ENCODE data around the gene AIFM3. TPM values are rescaled to one million over a fixed set of nuclear protein-coding genes. Genes with fewer than 3 reads are reported as not detected.
A peak's percentile ranks its signal among the peaks of the same experiment; 100 is the strongest.

Gene AIFM3
- total and polyA plus RNA-seq, 2 of the 13 experiments (the other 11 are each of a cell fraction or from before 2014, with no cell fraction given), result 9.0 to 15.3 TPM

GRCh38 chr22:20949698-20950183, 17.3 kb upstream of the AIFM3 start (continued):
- TF ChIP-seq SNAPC5 (CRISPR knock-in tag; IDR thresholded peaks at IDR 0.05; ENCODE audit: borderline replicate concordance), result no peak
- TF ChIP-seq RFXAP (CRISPR knock-in tag; IDR thresholded peaks at IDR 0.05; ENCODE audit: borderline replicate concordance), result no peak
- peak; percentile 35; the same call in 1 of the 2 replicates for TF ChIP-seq MXD3 (CRISPR knock-in tag; IDR thresholded peaks at IDR 0.05)
- no peak for TF ChIP-seq STAT5B (CRISPR knock-in tag; IDR thresholded peaks at IDR 0.05)
- TF ChIP-seq ZNF615 (CRISPR knock-in tag; IDR thresholded peaks at IDR 0.05; ENCODE audit: borderline replicate concordance), result no peak
- no peak for TF ChIP-seq NFE2L2 (IDR thresholded peaks at IDR 0.05; ENCODE audit: low read length)
- no peak for TF ChIP-seq SSRP1 (CRISPR knock-in tag; IDR thresholded peaks at IDR 0.05)
- no peak for TF ChIP-seq GTF2F1 (IDR thresholded peaks at IDR 0.05; ENCODE audit: low read length)
- no peak for TF ChIP-seq NR2F2 (IDR thresholded peaks at IDR 0.05; ENCODE audit: borderline replicate concordance, low read depth)
- no peak for TF ChIP-seq PRDM15 (CRISPR knock-in tag; IDR thresholded peaks at IDR 0.05)
- TF ChIP-seq PRPF4 (IDR thresholded peaks at IDR 0.05; ENCODE audit: low read depth, low read length, poor library complexity, severe bottlenecking), result no peak
- peak; percentile 19; the same call in 1 of the 2 replicates for TF ChIP-seq REPIN1 (CRISPR knock-in tag; IDR thresholded peaks at IDR 0.05; ENCODE audit: borderline replicate concordance, low read depth)
- 0 out of 2 replicates have a peak, but pooled peaks have one; percentile 17 for TF ChIP-seq ZBTB38 (CRISPR knock-in tag; IDR thresholded peaks at IDR 0.05)
- TF ChIP-seq ZSCAN22 (CRISPR knock-in tag; IDR thresholded peaks at IDR 0.05), result no peak
- TF ChIP-seq HINFP (CRISPR knock-in tag; IDR thresholded peaks at IDR 0.05; ENCODE audit: low read depth), result no peak
- peak; percentile 95 for TF ChIP-seq ELF3 (CRISPR knock-in tag; IDR thresholded peaks at IDR 0.05)
- TF ChIP-seq ZNF616 (CRISPR knock-in tag; IDR thresholded peaks at IDR 0.05; ENCODE audit: low read depth), result no peak
- TF ChIP-seq ZNF235 (CRISPR knock-in tag; IDR thresholded peaks at IDR 0.05; ENCODE audit: borderline replicate concordance), result no peak
- no peak for TF ChIP-seq ZFP41 (CRISPR knock-in tag; IDR thresholded peaks at IDR 0.05; ENCODE audit: borderline replicate concordance)
- no peak for TF ChIP-seq RAD21 (CRISPR knock-in tag; IDR thresholded peaks at IDR 0.05)
- 0 out of 2 replicates have a peak, but pooled peaks have one; percentile 28 for TF ChIP-seq ZNF792 (CRISPR knock-in tag; IDR thresholded peaks at IDR 0.05)
- peak; percentile 79 for TF ChIP-seq FOXO1 (CRISPR knock-in tag; IDR thresholded peaks at IDR 0.05)
- no peak for TF ChIP-seq NR3C1 (CRISPR knock-in tag; IDR thresholded peaks at IDR 0.05)
- peak; percentile 27; the same call in 1 of the 2 replicates for TF ChIP-seq TARDBP (CRISPR knock-in tag; IDR thresholded peaks at IDR 0.05)
- TF ChIP-seq ZNF503 (CRISPR knock-in tag; IDR thresholded peaks at IDR 0.05), result no peak; the same call in 1 of the 2 replicates
